Calu3 (cell line): ENCODE results near the gene ASAP2. TPM values are rescaled to one million over a fixed set of nuclear protein-coding genes. Genes with fewer than 3 reads are reported as not detected.

Experiments used
- BruUV-seq: library from RNA; stranded (reverse); fragments of 400-500 nt; replicated peaks from 2 replicates; lab custom pipeline; 2021; lab: Mats Ljungman, UMichigan
- CTCF ChIA-PET: fragments of 300-600 bp; sonication (Branson Sonifier 250); formaldehyde crosslinking; loops from one replicate; lab custom pipeline; 2022; ENCODE audit warnings: antibody characterized with exemption; lab: Charles Lee
- DNase-seq: peaks from one replicate; pipeline ENCODE4 v3.0.0; 2022
- H3K27ac Mint-ChIP-seq: one replicate; pipeline ENCODE4 v1.8.0; 2022; ENCODE audit warnings: mixed read lengths; ENCODE audit not compliant: unreplicated experiment
- H3K27me3 Mint-ChIP-seq: one replicate; pipeline ENCODE4 v1.8.0; 2022; ENCODE audit warnings: mixed read lengths; ENCODE audit not compliant: unreplicated experiment
- H3K36me3 Mint-ChIP-seq: one replicate; pipeline ENCODE4 v1.8.0; 2022; ENCODE audit warnings: mild to moderate bottlenecking, moderate library complexity, mixed read lengths; ENCODE audit not compliant: insufficient read depth, unreplicated experiment
- H3K4me1 Mint-ChIP-seq: one replicate; pipeline ENCODE4 v1.8.0; 2022; ENCODE audit warnings: mild to moderate bottlenecking, low read depth, mixed read lengths; ENCODE audit not compliant: unreplicated experiment
- H3K4me3 Mint-ChIP-seq: one replicate; pipeline ENCODE4 v1.8.0; 2022; ENCODE audit warnings: mild to moderate bottlenecking, low read depth, moderate library complexity, mixed read lengths; ENCODE audit not compliant: unreplicated experiment
- H3K9me3 Mint-ChIP-seq: one replicate; pipeline ENCODE4 v1.8.0; 2022; ENCODE audit warnings: low read depth, mixed read lengths; ENCODE audit not compliant: unreplicated experiment
- intact Hi-C: fragments of 100-400 bp; cut with micrococcal nuclease; formaldehyde crosslinking; loops from one replicate; pipeline ENCODE4 v1.10.0; 2022; ENCODE audit not compliant: unreplicated experiment
- total RNA-seq: library from RNA; stranded (reverse); gene quantifications from 2 replicates; pipeline ENCODE4 v1.2.3, GENCODE V29; 2022
- TF ChIP-seq, protein P1 (sequence below): fragments of 200-600 bp; IDR thresholded peaks from one replicate; pipeline ENCODE4 v1.8.0; 2022; ENCODE audit warnings: antibody characterized with exemption; ENCODE audit not compliant: unreplicated experiment

Gene ASAP2
- total RNA-seq, 1 experiment from 2014 or later = 78.6 TPM

DNA sequence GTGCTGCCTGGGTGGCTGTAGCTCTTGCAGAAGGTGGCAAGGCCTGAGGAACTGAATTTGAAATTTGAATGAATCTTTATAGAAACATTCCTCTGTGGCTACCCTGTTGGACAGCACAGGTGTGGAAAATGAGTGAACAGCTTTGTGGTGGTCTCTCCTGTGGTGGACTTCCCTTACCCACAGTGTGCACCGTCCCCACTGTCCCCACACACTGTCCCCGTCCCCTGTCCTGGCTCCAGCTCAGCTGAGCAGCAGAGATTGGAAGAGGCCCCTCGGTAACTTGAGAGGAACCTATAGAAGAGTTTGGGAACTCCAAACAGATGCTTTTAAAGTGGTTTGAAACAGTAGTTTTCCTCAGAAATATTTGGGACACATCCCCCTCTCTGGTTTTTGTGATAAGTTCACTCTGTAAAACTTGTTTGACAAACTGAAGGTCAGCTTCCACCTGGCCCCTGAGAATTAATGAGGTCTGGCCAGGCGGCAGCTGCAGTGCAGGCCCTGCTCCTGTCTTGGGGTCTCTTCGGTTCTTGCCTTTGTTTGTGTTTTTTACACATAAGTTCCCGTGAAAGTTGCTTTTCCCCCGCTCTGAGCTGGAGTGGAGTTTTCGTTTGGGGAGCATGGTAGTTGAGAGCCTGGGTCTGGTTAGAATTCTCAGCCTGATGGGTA, 63.2 kb downstream of the ASAP2 start:
- Mint-ChIP-seq H3K36me3 (peaks cover 23% of the 10 kb centered on the region), H3K27me3 (no peaks in the 10 kb centered on the region), H3K4me1 (peaks cover 62% of the 10 kb centered on the region), H3K9me3 (peaks cover 7% of the 10 kb centered on the region), H3K4me3 (no peak overlapping the region), H3K27ac (no peak overlapping the region)
- no TSS peak for BruUV-seq
- TF ChIP-seq, protein P1, sequence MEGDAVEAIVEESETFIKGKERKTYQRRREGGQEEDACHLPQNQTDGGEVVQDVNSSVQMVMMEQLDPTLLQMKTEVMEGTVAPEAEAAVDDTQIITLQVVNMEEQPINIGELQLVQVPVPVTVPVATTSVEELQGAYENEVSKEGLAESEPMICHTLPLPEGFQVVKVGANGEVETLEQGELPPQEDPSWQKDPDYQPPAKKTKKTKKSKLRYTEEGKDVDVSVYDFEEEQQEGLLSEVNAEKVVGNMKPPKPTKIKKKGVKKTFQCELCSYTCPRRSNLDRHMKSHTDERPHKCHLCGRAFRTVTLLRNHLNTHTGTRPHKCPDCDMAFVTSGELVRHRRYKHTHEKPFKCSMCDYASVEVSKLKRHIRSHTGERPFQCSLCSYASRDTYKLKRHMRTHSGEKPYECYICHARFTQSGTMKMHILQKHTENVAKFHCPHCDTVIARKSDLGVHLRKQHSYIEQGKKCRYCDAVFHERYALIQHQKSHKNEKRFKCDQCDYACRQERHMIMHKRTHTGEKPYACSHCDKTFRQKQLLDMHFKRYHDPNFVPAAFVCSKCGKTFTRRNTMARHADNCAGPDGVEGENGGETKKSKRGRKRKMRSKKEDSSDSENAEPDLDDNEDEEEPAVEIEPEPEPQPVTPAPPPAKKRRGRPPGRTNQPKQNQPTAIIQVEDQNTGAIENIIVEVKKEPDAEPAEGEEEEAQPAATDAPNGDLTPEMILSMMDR = no peak
- no peak for DNase-seq
- CTCF ChIA-PET = interaction anchor here (1.4 to 1.5 kb wide), 2 partner anchors 9 to 127 kb away, joined by 3 read pairs; no protein-coding TSS in a partner anchor
- intact Hi-C loops = no loop called here

DNA sequence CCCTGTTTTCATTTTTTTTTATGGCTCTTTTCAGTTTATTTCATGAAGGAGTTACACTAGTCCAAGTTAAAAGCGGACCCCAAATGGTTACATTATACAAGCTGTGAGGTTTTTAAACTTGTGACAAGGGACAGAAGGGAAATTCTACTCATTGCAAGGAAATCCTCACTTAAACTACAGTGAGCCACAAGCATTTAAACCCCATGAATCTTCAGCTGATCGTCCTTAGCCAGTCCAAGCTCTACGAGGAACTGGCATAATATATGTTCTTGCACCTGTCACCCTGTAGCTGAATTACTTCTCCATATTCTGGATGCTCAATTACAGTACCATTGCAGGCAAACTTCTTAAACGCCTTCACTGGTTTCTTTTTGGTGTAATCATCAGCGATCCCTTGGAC, 64.5 kb downstream of the ASAP2 start:
- Mint-ChIP-seq H3K4me1 (peaks cover 74% of the 10 kb centered on the region), H3K36me3 (peaks cover 24% of the 10 kb centered on the region), H3K4me3 (no peak overlapping the region), H3K9me3 (peaks cover 7% of the 10 kb centered on the region), H3K27me3 (no peaks in the 10 kb centered on the region), H3K27ac (no peak overlapping the region)
- TF ChIP-seq, protein P1 = no peak
- CTCF ChIA-PET = interaction anchor here (0.7 kb wide), 1 partner anchor 182 kb away, joined by 6 read pairs; no protein-coding TSS in a partner anchor
- intact Hi-C loops = no loop called here
- no TSS peak for BruUV-seq
- no peak for DNase-seq

DNA sequence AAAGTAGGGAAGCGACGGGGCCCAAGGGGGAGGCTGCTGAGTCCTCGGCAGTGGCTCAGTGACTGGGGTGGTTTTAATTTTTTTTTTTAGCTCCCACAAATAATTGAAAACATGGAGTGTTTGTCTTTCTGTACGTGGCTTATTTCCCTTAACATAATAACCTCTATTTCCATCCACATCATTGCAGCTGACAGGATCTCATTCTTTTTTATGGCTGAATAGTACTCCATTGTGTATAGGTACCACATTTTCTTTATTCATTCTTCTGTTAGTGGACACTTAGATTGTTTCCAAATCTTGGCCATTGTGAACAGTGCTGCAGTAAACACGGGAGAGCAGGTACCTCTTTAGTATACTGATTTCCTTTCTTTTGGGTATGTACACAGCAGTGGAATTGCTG, 65.1 kb downstream of the ASAP2 start:
- peaks cover 7% of the 10 kb centered on the region for H3K9me3 Mint-ChIP-seq
- no peaks in the 10 kb centered on the region for H3K27me3 Mint-ChIP-seq
- CTCF ChIA-PET = no interaction called here
- intact Hi-C loops = no loop called here
- TF ChIP-seq, protein P1 = no peak
- no peak for DNase-seq
- peaks cover 24% of the 10 kb centered on the region for H3K36me3 Mint-ChIP-seq
- no peak overlapping the region for H3K4me3 Mint-ChIP-seq
- no TSS peak for BruUV-seq
- peaks cover 80% of the 10 kb centered on the region for H3K4me1 Mint-ChIP-seq
- no peak overlapping the region for H3K27ac Mint-ChIP-seq

- Mint-ChIP-seq H3K27ac (peak overlapping the region; percentile 76), H3K4me1 (peaks cover 80% of the 10 kb centered on the region), H3K36me3 (peaks cover 24% of the 10 kb centered on the region), H3K4me3 (peak overlapping the region; percentile 36), H3K9me3 (peaks cover 7% of the 10 kb centered on the region), H3K27me3 (no peaks in the 10 kb centered on the region)
- CTCF ChIA-PET = interaction anchor here (0.5 to 1.1 kb wide), 4 partner anchors 15 to 94 kb away, joined by 3 to 12 read pairs (median 3); no protein-coding TSS in a partner anchor
- peak; percentile 74 for DNase-seq
- BruUV-seq = no TSS peak
- intact Hi-C loops = no loop called here
- TF ChIP-seq, protein P1 = no peak
Measured at GRCh38 chr2:9273486-9274130, 67.0 kb downstream of the ASAP2 start.
